ENCODE measurements around the gene PHRF1. TPM values are rescaled to one million over a fixed set of nuclear protein-coding genes. Genes with fewer than 3 reads are reported as not detected.

The PHRF1 gene
- total RNA-seq, 1 experiment from 2014 or later: 48.9 TPM

DNA sequence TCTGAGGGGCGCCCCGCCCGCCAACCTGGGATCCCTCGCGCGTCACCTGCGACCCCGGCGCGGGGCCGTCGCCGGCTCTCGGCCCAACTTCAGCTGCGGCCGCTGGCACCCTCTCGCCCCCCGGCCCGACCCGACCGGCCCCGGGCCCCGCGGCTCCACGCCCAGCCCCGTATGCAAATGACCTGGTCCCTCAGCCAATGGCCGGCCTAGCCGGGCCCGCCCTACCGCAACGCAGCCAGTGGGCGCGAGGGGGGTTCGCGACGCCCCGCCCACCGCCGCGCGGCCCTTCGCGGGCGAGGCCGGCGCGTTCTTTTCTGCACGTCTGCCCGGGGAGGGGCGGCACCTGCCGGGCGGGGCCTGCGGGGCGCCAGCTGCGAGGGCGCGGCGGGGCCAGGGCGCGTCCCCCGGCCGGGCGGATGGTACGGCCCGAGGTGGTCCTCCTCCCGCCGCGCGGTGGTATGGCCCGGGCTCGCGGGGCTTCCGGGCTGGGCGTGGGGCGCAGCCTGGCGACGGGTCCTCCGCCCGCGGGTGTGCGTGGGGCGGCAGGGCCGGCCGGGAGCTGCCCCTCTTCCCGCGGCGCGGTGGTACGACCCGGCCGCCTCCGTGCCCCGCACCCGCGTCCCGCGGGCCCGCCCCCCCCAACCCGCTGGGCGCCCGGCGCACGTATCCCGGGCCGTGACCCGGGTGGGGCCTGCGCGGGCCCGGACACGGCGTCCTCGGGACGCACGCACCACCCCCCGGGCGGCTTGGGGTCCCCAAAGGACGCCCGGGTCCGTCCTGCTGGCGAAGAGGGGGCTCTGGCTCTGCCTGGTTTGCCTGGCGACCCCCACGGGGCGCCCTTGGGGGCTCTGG lies 7.7 kb upstream of the PHRF1 start:
- Histone ChIP-seq H2AK5ac (ENCODE audit: insufficient read length, low read length) (no peak overlapping the region), H3K27ac (ENCODE audit: insufficient read length, low read depth, low read length) (no peak overlapping the region), H2BK5ac (ENCODE audit: insufficient read length, low read length) (no peak overlapping the region), H2BK15ac (ENCODE audit: low read depth, low read length) (no peak overlapping the region), H3K27me3 (ENCODE audit: insufficient read depth, low read length) (no peaks in the 10 kb centered on the region), H4K91ac (ENCODE audit: insufficient read length, low read depth, low read length) (no peak overlapping the region), H3K9ac (ENCODE audit: extremely low read depth, insufficient read length, low read length) (no peak overlapping the region), H3K4me1 (ENCODE audit: insufficient read depth, low read length) (no peaks in the 10 kb centered on the region), H3T11ph (ENCODE audit: low read length) (no peak overlapping the region), H2AFZ (ENCODE audit: low read length) (no peak overlapping the region), H3K14ac (ENCODE audit: insufficient read depth, low read length) (no peak overlapping the region; the same call in 1 of the 2 replicates), H4K8ac (replicated peaks; ENCODE audit: insufficient read length, low read depth, low read length) (no peak overlapping the region), H3K23me2 (ENCODE audit: insufficient read length, low read depth, low read length, poor library complexity, severe bottlenecking) (peaks cover 8% of the 10 kb centered on the region), H3K4me2 (ENCODE audit: insufficient read depth, insufficient read length, low read length) (peak overlapping the region; percentile 22), H4K5ac (ENCODE audit: insufficient read length, low read depth, low read length) (no peak overlapping the region), H3K56ac (ENCODE audit: insufficient read length, low read depth, low read length) (no peak overlapping the region), H2BK20ac (ENCODE audit: low read depth, low read length, poor library complexity, severe bottlenecking) (no peak overlapping the region), H3K79me1 (ENCODE audit: insufficient read depth, low read depth, low read length, poor library complexity, severe bottlenecking) (no peaks in the 10 kb centered on the region), H2BK120ac (ENCODE audit: low read depth, low read length, poor library complexity, severe bottlenecking) (no peak overlapping the region), H3K79me2 (ENCODE audit: insufficient read depth, low read length) (no peaks in the 10 kb centered on the region), H3K4ac (ENCODE audit: low read depth, low read length) (no peak overlapping the region), H2BK12ac (ENCODE audit: insufficient read length, low read depth, low read length) (no peak overlapping the region), H3K23ac (ENCODE audit: insufficient read length, low read depth, low read length) (no peak overlapping the region), H3K18ac (ENCODE audit: insufficient read length, low read depth, low read length) (no peak overlapping the region), H3K9me3 (ENCODE audit: control insufficient read depth, low read depth, low read length) (no peaks in the 10 kb centered on the region), H4K20me1 (ENCODE audit: control insufficient read depth, insufficient read depth, insufficient read length) (no peaks in the 10 kb centered on the region)
- peaks cover 27 to 35% of the 10 kb centered on the region in 2 experiments for H3K4me1 Mint-ChIP-seq
- WGBS (ENCODE audit: extremely low coverage, insufficient read length, low lambda C conversion rate): no CpG with 5 or more reads among the region's 123 CpGs
- peaks cover 2% of the 10 kb centered on the region for H3K27me3 Mint-ChIP-seq (ENCODE audit: low read depth)
- H3K36me3 Mint-ChIP-seq (ENCODE audit: insufficient read depth in 1 of 3, low read depth in 3 of 3): peaks cover 0 to 9% (median 2%) of the 10 kb centered on the region in 3 experiments; a peak in 5 of 7 replicates
- TF ChIP-seq, protein P1, sequence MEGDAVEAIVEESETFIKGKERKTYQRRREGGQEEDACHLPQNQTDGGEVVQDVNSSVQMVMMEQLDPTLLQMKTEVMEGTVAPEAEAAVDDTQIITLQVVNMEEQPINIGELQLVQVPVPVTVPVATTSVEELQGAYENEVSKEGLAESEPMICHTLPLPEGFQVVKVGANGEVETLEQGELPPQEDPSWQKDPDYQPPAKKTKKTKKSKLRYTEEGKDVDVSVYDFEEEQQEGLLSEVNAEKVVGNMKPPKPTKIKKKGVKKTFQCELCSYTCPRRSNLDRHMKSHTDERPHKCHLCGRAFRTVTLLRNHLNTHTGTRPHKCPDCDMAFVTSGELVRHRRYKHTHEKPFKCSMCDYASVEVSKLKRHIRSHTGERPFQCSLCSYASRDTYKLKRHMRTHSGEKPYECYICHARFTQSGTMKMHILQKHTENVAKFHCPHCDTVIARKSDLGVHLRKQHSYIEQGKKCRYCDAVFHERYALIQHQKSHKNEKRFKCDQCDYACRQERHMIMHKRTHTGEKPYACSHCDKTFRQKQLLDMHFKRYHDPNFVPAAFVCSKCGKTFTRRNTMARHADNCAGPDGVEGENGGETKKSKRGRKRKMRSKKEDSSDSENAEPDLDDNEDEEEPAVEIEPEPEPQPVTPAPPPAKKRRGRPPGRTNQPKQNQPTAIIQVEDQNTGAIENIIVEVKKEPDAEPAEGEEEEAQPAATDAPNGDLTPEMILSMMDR (conservative IDR thresholded peaks at IDR 0.05): no peak
- no peak overlapping the region for H3K27ac Mint-ChIP-seq
- H3K4me3 Mint-ChIP-seq: peak overlapping the region; percentile 69 to 77
- peak; percentile 96 for DNase-seq
- 0 out of 5 replicates have a peak, but pooled peaks cover 0 to 2% of the 10 kb centered on the region in 2 experiments for H3K9me3 Mint-ChIP-seq
